Heart right ventricle (tissue), 16 donors: Measurements from ENCODE around the gene CDHR3. TPM values are rescaled to one million over a fixed set of nuclear protein-coding genes. Genes with fewer than 3 reads are reported as not detected.

ENCODE experiments used
- ATAC-seq, 8 donors: fragments of 200-7000 bp; cut with Tn5 transposase; one replicate each; pipeline ENCODE4 v1.9.1; 2020; ENCODE audit warnings: mild to moderate bottlenecking in 8 of 8, moderate library complexity in 8 of 8, moderate number of reproducible peaks in 1 of 8
- DNase-seq, 2 donors: peaks; one replicate each; pipeline ENCODE4 v3.0.0-alpha.2; 2020
- H3K27ac ChIP-seq, 10 donors: fragments of 200-600 bp; sonication (generic) in 2 of 10; one replicate each; pipeline versions ENCODE4 v1.5.0 to v1.8.0; 2020 to 2022; ENCODE audit warnings: mild to moderate bottlenecking in 3 of 10
- H3K27me3 ChIP-seq, 7 donors: fragments of 200-600 bp; one replicate each; pipeline ENCODE4 v1.8.0; 2021 to 2022; ENCODE audit warnings: mild to moderate bottlenecking in 2 of 7
- H3K36me3 ChIP-seq, 9 donors: fragments of 200-600 bp; sonication (generic) in 1 of 9; one replicate each; pipeline versions ENCODE4 v1.5.0 to v1.8.0; 2020 to 2022; ENCODE audit warnings: mild to moderate bottlenecking in 2 of 9
- H3K4me1 ChIP-seq, 9 donors: fragments of 200-600 bp; sonication (generic) in 1 of 9; one replicate each; pipeline versions ENCODE4 v1.5.0 to v1.8.0; 2020 to 2022; ENCODE audit warnings: mild to moderate bottlenecking in 4 of 9
- H3K4me3 ChIP-seq, 10 donors: fragments of 200-600 bp; sonication (generic) in 2 of 10; one replicate each; pipeline versions ENCODE4 v1.5.0 to v1.8.0; 2020 to 2022; ENCODE audit warnings: mild to moderate bottlenecking in 7 of 10, moderate library complexity in 2 of 10
- H3K9me3 ChIP-seq, 11 donors: fragments of 200-600 bp in 10 of 11; sonication (generic) in 2 of 11; one replicate each; pipeline versions ENCODE4 v1.5.0 to v1.8.0; 2013 to 2022; ENCODE audit warnings: mild to moderate bottlenecking in 2 of 11, control low read depth in 1 of 11, moderate library complexity in 1 of 11
- CTCF ChIP-seq, 9 donors: fragments of 200-600 bp; sonication (generic) in 2 of 9; IDR thresholded peaks; one replicate each; pipeline versions ENCODE4 v1.5.0 to v1.8.0; 2021 to 2022; ENCODE audit warnings: antibody characterized with exemption in 9 of 9, mild to moderate bottlenecking in 5 of 9, moderate library complexity in 1 of 9
- WGBS, 2 donors: extraction: QIAGEN DNeasy Blood & Tissue Kit; methylation state at CpG; one replicate each; pipeline ENCODE4 v1.1.7; 2013; ENCODE audit warnings: inconsistent platforms in 1 of 2; 5-methylcytosine and 5-hydroxymethylcytosine counted together
- intact Hi-C, 10 donors: fragments of 100-400 bp; cut with DNase I; formaldehyde crosslinking; loops; one replicate each; pipeline versions ENCODE4 v1.11.1 to v1.14.2; 2022
- polyA plus RNA-seq, 2 donors: library from polyadenylated mRNA; stranded (reverse); fragments of 200-250 nt; gene quantifications; one replicate each; pipeline ENCODE4 v1.2.3, GENCODE V29; 2013
- total RNA-seq, 10 donors: library from RNA; stranded (reverse); fragmentation: NEBNext Ultra II Directional in 3 of 10; extraction: Animal tissue kit (Norgen Biotek cat#: 25700) in 3 of 10; gene quantifications; one replicate each; pipeline versions ENCODE4 v1.2.1 to v1.2.4, GENCODE V29; 2021 to 2023
- donor health status: Arrhythmogenic right ventricular cardiomyopathy.
- donor health status: ischemic (EF 13 %, LVEDD 7.1; RV severe dilation, severe dysfunction).
- donor health status: healthy with polysubstance abuse.
- donor health status: DM: no; HTN: yes; CAD: no.
- donor health status: DM: no; HTN: no; CAD: no.
- donor health status: ischemic (EF 25% LVEDD 6.9; RV normal size, moderate dysfunction).
- donor health status: ischemic (EF 25% LVEDD 5.7; RV mildly dilated, moderate dysfunction).
- donor health status: healthy.
- donor health status: DM: yes; HTN: yes; CAD: no.
- donor health status: Ischemic cardiomyopathy.
- donor health status: ischemic (EF 35%, LVEDD 5.7; RV mildly dilated, moderate dysfunction).
- donor health status: nonischemic (EF 11% LVEDD 7.7; RV severe dilation, severe dysfunction).
- donor health status: DM: yes; HTN: yes; CAD: no.
- donor health status: PGD.
- donor health status: ischemic (EF 29% LVEDD 5.4; RV normal size, mild dysfunction).
- donor health status: nonischemic (EF 23%, LVEDD 6.1; RV moderate dilation, normal function).

The CDHR3 gene
- total and polyA plus RNA-seq, 12 donors, result 0.59 to 14.2 (median 1.9) TPM

- H3K4me1 ChIP-seq, result peaks cover 0 to 16% (median 5%) of the 10 kb centered on the region in 9 donors
- peaks cover 0 to 3% (median 0%) of the 10 kb centered on the region in 7 donors for H3K27me3 ChIP-seq
- H3K27ac ChIP-seq, result peak overlapping the region in 1 of 10 donors; percentile 6
- no peaks in the 10 kb centered on the region for H3K36me3 ChIP-seq
- peak; percentile 93 to 98 (median 96) for TF ChIP-seq CTCF (IDR thresholded peaks at IDR 0.05)
- H3K9me3 ChIP-seq, result peaks cover 0 to 14% (median 0%) of the 10 kb centered on the region in 11 donors
- 11 to 15% methylated on average over 29 of the region's 29 CpGs for WGBS, 2 donors
- ATAC-seq, result peak; percentile 93 to 98 (median 96)
- DNase-seq, result peak; percentile 57 to 78
- peak overlapping the region in 1 of 10 donors; percentile 2 for H3K4me3 ChIP-seq
- intact Hi-C loops, result loop anchor here in 9 of 10 donors (1.0 to 10.0 kb wide), 14 partner anchors 72 to 357 kb away; partner anchors contain the start of gene ATXN7L1 (in 2 of the 9)
Observed at GRCh38 chr7:106009503-106010226, 46.6 kb downstream of the CDHR3 start.

GRCh38 chr7:106010331-106010730 lies 47.3 kb downstream of the CDHR3 start:
- Histone ChIP-seq H3K27ac (no peak overlapping the region), H3K4me1 (peaks cover 0 to 16% (median 5%) of the 10 kb centered on the region in 9 donors), H3K9me3 (peaks cover 0 to 14% (median 0%) of the 10 kb centered on the region in 11 donors), H3K36me3 (no peaks in the 10 kb centered on the region), H3K27me3 (peaks cover 0 to 3% (median 0%) of the 10 kb centered on the region in 7 donors), H3K4me3 (no peak overlapping the region)
- no peak for TF ChIP-seq CTCF (IDR thresholded peaks at IDR 0.05)
- intact Hi-C loops, result loop anchor here in 7 of 10 donors (2.0 to 10.0 kb wide), 8 partner anchors 76 to 356 kb away; partner anchors contain the start of gene ATXN7L1 (in 1 of the 7)
- DNase-seq (no peak), ATAC-seq (no peak)
- WGBS, 2 donors, result 79 to 86% methylated on average over 3 of the region's 3 CpGs

- H3K4me1 ChIP-seq, result peaks cover 0 to 16% (median 5%) of the 10 kb centered on the region in 9 donors
- intact Hi-C loops, result loop anchor here in 7 of 10 donors (2.0 to 10.0 kb wide), 8 partner anchors 76 to 356 kb away; partner anchors contain the start of gene ATXN7L1 (in 1 of the 7)
Observed at GRCh38 chr7:106010866-106011265, 47.8 kb downstream of the CDHR3 start.

More at GRCh38 chr7:106010866-106011265, 47.8 kb downstream of the CDHR3 start:
- H3K27me3 ChIP-seq, result peaks cover 0 to 3% (median 0%) of the 10 kb centered on the region in 7 donors
- WGBS, 2 donors, result 91 to 92% methylated on average over 4 of the region's 4 CpGs
- H3K36me3 ChIP-seq, result no peaks in the 10 kb centered on the region
- H3K27ac ChIP-seq, result no peak overlapping the region
- DNase-seq (no peak), ATAC-seq (no peak)
- TF ChIP-seq CTCF (IDR thresholded peaks at IDR 0.05), result no peak
- peaks cover 0 to 14% (median 0%) of the 10 kb centered on the region in 11 donors for H3K9me3 ChIP-seq
- H3K4me3 ChIP-seq, result no peak overlapping the region
